SU-DHL-6 (cell line): ENCODE data around the gene CFAP100.

Source experiments
- H2AFZ ChIP-seq: fragments of 200-600 bp; sonication (generic); 2 replicates; pipeline ENCODE4 v1.6.1; 2014; ENCODE audit warnings: low read depth, mild to moderate bottlenecking, moderate library complexity, mixed read lengths, antibody characterized with exemption, low read length; ENCODE audit not compliant: severe bottlenecking
- H3F3A ChIP-seq: fragments of 200-600 bp; shearing (Covaris generic); 2 replicates; pipeline ENCODE4 v1.6.0; 2016; ENCODE audit warnings: antibody characterized with exemption, mild to moderate bottlenecking; ENCODE audit not compliant: insufficient read depth
- H3K27ac ChIP-seq: fragments of 200-600 bp; sonication (generic); 2 replicates; pipeline ENCODE4 v1.5.1; 2016; ENCODE audit warnings: low read depth, mild to moderate bottlenecking, low read length, moderate library complexity, mixed read lengths
- H3K27me3 ChIP-seq: fragments of 200-600 bp; sonication (generic), shearing (Covaris generic); 2 replicates; pipeline ENCODE4 v1.6.0; 2014; ENCODE audit warnings: mild to moderate bottlenecking, low read length
- H3K36me3 ChIP-seq: fragments of 200-600 bp; sonication (generic); 2 replicates; pipeline ENCODE4 v1.6.1; 2014; ENCODE audit warnings: mild to moderate bottlenecking, low read length, mixed read lengths
- H3K4me2 ChIP-seq: fragments of 300-600, 200-600 bp; shearing (Covaris generic), sonication (generic); 2 replicates; pipeline ENCODE4 v1.6.0; 2014; ENCODE audit warnings: low read length, low read depth, mild to moderate bottlenecking; ENCODE audit not compliant: poor library complexity, severe bottlenecking
- H3K4me3 ChIP-seq: fragments of 200-600 bp; sonication (generic); 2 replicates; pipeline ENCODE4 v1.5.1; 2014; ENCODE audit warnings: antibody characterized with exemption, low read length, mild to moderate bottlenecking, mixed read lengths; ENCODE audit not compliant: insufficient read depth, poor library complexity, severe bottlenecking
- H3K79me2 ChIP-seq: fragments of 200-600 bp; sonication (generic); 2 replicates; pipeline ENCODE4 v1.6.1; 2014; ENCODE audit warnings: mild to moderate bottlenecking, low read length, moderate library complexity; ENCODE audit not compliant: insufficient read depth
- H3K9ac ChIP-seq: fragments of 200-600 bp; sonication (generic); 2 replicates; pipeline ENCODE4 v1.7.0; 2014; ENCODE audit warnings: mild to moderate bottlenecking, low read length
- H3K9me2 ChIP-seq: fragments of 200-600 bp; sonication (generic); replicated peaks from 2 replicates; pipeline ENCODE4 v1.6.1; 2014; ENCODE audit warnings: low read length; ENCODE audit not compliant: insufficient read depth
- H3K9me3 ChIP-seq: fragments of 200-600 bp; sonication (generic); 2 replicates; pipeline ENCODE4 v1.6.1; 2014; ENCODE audit warnings: low read length, mixed read lengths; ENCODE audit not compliant: insufficient read depth
- H4K20me1 ChIP-seq: fragments of 200-600 bp; sonication (generic); 2 replicates; pipeline ENCODE4 v1.6.1; 2014; ENCODE audit warnings: low read depth, mild to moderate bottlenecking, antibody characterized with exemption, low read length, moderate library complexity, mixed read lengths
- EZH2phosphoT487 ChIP-seq: fragments of 200-600 bp; sonication (generic), shearing (Covaris generic); conservative IDR thresholded peaks from 2 replicates; pipeline ENCODE4 v1.6.1; 2018; ENCODE audit warnings: mild to moderate bottlenecking, antibody characterized with exemption, low read length, moderate library complexity, mixed read lengths
- TF ChIP-seq, protein P1 (sequence below): fragments of 200-600 bp; sonication (generic); IDR thresholded peaks from one replicate; pipeline ENCODE4 v1.5.1; 2017; ENCODE audit warnings: antibody characterized with exemption, mild to moderate bottlenecking, low read length, moderate library complexity; ENCODE audit not compliant: insufficient read depth, poor library complexity, severe bottlenecking

CFAP100 gene

DNA sequence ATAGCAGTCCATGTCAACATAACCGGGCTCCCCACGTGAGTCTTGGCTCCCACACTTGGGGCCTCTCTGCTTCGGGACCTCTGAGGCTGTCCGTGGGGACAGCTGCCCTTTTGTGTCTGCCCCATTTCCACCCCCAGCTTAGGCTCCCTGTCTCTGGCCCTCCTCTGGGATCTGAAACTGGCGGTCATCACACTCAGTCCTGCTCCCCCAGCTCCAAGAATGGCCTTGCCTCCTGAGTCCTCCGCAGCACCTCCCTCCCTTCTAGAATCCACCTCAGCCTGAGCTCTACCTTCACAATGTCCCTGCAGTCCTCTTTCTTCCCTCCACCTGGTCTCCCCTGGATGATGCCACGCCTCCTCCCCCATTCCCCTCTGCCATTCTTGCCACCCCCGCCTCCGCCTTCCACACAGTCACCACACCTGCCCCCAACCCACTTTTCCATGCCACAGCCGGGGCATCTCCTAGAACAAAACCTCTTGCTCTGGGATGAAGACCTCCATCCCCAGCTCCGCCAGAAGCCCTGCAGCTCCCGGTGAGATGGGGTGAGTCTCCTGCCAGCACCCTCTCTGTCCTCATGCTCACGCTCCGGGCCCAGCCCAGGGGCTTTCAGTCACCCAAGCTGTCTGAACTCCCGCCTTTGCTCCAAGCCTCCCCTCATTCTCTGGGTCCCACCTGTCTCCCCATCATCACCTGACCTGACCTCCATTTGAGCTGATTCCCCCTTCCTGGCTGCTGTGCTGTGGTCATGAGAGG, 88.0 kb downstream of the CFAP100 start:
- Histone ChIP-seq H3K9me2 (no peaks in the 10 kb centered on the region), H3F3A (no peaks in the 10 kb centered on the region), H3K79me2 (no peaks in the 10 kb centered on the region), H3K36me3 (no peaks in the 10 kb centered on the region), H3K27ac (no peak overlapping the region), H3K9ac (no peak overlapping the region), H2AFZ (no peak overlapping the region), H4K20me1 (no peaks in the 10 kb centered on the region), H3K9me3 (no peaks in the 10 kb centered on the region), H3K4me3 (no peak overlapping the region), H3K27me3 (no peaks in the 10 kb centered on the region), H3K4me2 (no peak overlapping the region)
- TF ChIP-seq, protein P1, sequence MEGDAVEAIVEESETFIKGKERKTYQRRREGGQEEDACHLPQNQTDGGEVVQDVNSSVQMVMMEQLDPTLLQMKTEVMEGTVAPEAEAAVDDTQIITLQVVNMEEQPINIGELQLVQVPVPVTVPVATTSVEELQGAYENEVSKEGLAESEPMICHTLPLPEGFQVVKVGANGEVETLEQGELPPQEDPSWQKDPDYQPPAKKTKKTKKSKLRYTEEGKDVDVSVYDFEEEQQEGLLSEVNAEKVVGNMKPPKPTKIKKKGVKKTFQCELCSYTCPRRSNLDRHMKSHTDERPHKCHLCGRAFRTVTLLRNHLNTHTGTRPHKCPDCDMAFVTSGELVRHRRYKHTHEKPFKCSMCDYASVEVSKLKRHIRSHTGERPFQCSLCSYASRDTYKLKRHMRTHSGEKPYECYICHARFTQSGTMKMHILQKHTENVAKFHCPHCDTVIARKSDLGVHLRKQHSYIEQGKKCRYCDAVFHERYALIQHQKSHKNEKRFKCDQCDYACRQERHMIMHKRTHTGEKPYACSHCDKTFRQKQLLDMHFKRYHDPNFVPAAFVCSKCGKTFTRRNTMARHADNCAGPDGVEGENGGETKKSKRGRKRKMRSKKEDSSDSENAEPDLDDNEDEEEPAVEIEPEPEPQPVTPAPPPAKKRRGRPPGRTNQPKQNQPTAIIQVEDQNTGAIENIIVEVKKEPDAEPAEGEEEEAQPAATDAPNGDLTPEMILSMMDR: no peak
- no peak for TF ChIP-seq EZH2phosphoT487

DNA sequence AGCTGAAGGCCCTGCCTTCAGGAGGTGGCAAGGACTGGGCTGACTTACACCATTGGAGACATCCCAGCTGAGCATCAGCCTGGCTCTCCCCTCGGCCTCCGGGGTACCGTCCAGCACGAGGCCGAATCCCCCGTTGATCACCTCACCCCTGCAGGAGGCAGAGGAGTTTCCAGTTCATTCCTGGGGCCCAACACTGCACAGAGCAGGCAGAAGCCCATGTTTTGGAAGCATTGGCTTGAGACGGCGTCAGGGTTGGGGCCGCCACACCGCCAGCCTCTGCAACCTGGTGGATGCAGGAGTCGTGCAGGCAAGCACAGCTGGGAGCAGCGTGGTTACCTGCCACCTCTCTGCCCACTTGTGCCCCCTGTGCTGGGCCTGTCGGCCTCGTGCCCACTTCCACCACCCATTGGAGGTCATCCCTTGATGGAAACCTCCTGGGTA, 88.6 kb downstream of the CFAP100 start:
- Histone ChIP-seq H3K9me2 (no peaks in the 10 kb centered on the region), H3K4me2 (no peak overlapping the region), H2AFZ (no peak overlapping the region), H3K79me2 (no peaks in the 10 kb centered on the region), H3K4me3 (no peak overlapping the region), H4K20me1 (no peaks in the 10 kb centered on the region), H3K9ac (no peak overlapping the region), H3F3A (no peaks in the 10 kb centered on the region), H3K27ac (no peak overlapping the region), H3K9me3 (no peaks in the 10 kb centered on the region), H3K27me3 (no peaks in the 10 kb centered on the region), H3K36me3 (no peaks in the 10 kb centered on the region)
- TF ChIP-seq, protein P1: no peak
- no peak for TF ChIP-seq EZH2phosphoT487

DNA sequence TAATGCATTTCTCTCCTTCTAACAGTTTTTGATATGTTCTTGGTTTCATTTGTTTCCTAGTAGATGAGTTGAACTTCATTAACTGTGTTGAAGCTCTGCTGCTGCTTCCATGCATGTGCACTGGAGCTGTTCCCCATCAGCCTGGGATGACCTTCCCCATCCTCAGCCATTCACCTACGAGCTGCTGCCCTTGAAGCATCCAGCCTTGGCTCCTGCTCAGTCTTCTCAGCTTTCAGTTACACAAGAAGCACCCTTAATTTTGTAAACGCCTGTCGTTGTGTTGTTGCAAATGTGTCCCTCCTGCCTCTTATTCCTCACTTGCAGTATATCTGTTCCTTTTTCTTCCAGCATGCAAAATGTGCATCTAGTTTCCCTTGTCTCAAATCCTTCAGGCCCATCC, 89.4 kb downstream of the CFAP100 start:
- no peaks in the 10 kb centered on the region for H3K36me3 ChIP-seq

More for the DNA sequence above, 89.4 kb downstream of the CFAP100 start:
- Histone ChIP-seq H4K20me1 (no peaks in the 10 kb centered on the region), H3K9ac (no peak overlapping the region), H3K27ac (no peak overlapping the region), H3K9me2 (no peaks in the 10 kb centered on the region), H3F3A (no peaks in the 10 kb centered on the region), H3K79me2 (no peaks in the 10 kb centered on the region), H3K9me3 (no peaks in the 10 kb centered on the region), H2AFZ (no peak overlapping the region), H3K27me3 (no peaks in the 10 kb centered on the region), H3K4me2 (no peak overlapping the region), H3K4me3 (no peak overlapping the region)
- TF ChIP-seq, protein P1: no peak
- TF ChIP-seq EZH2phosphoT487: no peak
